Endothelial cell of umbilical vein (primary cell): ENCODE measurements around the gene SYTL2. TPM values are rescaled to one million over a fixed set of nuclear protein-coding genes. Genes with fewer than 3 reads are reported as not detected.

Source experiments
- BruUV-seq: library from RNA; stranded (reverse); fragments of 400-500 nt; replicated peaks from 2 replicates; lab custom pipeline; 2021; lab: Mats Ljungman, UMichigan
- CTCF ChIA-PET: fragments of 300-600, 350-600 bp; sonication (Branson Sonifier 250); formaldehyde crosslinking; loops from one replicate; lab custom pipeline; 2021; ENCODE audit warnings: antibody characterized with exemption, inconsistent platforms; lab: Charles Lee
- POLR2A ChIA-PET: fragments of 300-600, 350-600 bp; sonication (Branson Sonifier 250); formaldehyde crosslinking; loops from one replicate; lab custom pipeline; 2021; ENCODE audit warnings: antibody characterized with exemption, inconsistent platforms; lab: Charles Lee
- DNase-seq: peaks from one replicate; pipeline ENCODE4 v3.0.0-alpha.2; 2011; ENCODE audit warnings: low read depth, low spot score
- FAIRE-seq: peaks from 2 replicates; lab custom pipeline; 2011; peaks lifted over from hg19 to GRCh38; lab: Jason Lieb, UNC
- H2AFZ ChIP-seq: 2 replicates; pipeline ENCODE4 v1.6.0; 2012; ENCODE audit warnings: low read depth, low read length, control low read depth, inconsistent platforms
- H3K27ac ChIP-seq: 2 replicates; pipeline ENCODE4 v1.5.1; 2011; ENCODE audit warnings: low read depth, mild to moderate bottlenecking, control low read depth, low read length, moderate library complexity; ENCODE audit not compliant: insufficient read depth
- H3K27me3 ChIP-seq, 2 experiments: 2 replicates each; pipeline versions ENCODE4 v1.6.0 to v1.6.1; 2011; ENCODE audit warnings: low read length in 2 of 2, mixed read lengths in 1 of 2; ENCODE audit not compliant: control insufficient read depth in 2 of 2, insufficient read depth in 2 of 2
- H3K36me3 ChIP-seq, 2 experiments: 2 replicates in 1 of 2; 3 replicates in 1 of 2; pipeline ENCODE4 v1.5.1; 2011; ENCODE audit warnings: low read length in 2 of 2, mild to moderate bottlenecking in 1 of 2, moderate library complexity in 1 of 2; ENCODE audit not compliant: control insufficient read depth in 2 of 2, insufficient read depth in 2 of 2; ENCODE audit errors: extremely low read depth in 1 of 2
- H3K4me1 ChIP-seq: 3 replicates; pipeline ENCODE4 v1.5.1; 2011; ENCODE audit warnings: mild to moderate bottlenecking, low read length; ENCODE audit not compliant: control insufficient read depth, insufficient read depth; ENCODE audit errors: extremely low read depth
- H3K4me2 ChIP-seq: 2 replicates; pipeline ENCODE4 v1.6.1; 2011; ENCODE audit warnings: low read length, control low read depth, mixed read lengths; ENCODE audit not compliant: insufficient read depth
- H3K4me3 ChIP-seq, 3 experiments: fragments of 200-600 bp in 1 of 3; sonication (generic), shearing (Covaris generic) in 1 of 3; replicated peaks in 1 of 3; 2 replicates each; pipeline ENCODE4 v1.5.1; 2011 to 2016; ENCODE audit warnings: control low read depth in 3 of 3, low read length in 3 of 3, mild to moderate bottlenecking in 2 of 3, inconsistent platforms in 1 of 3, low read depth in 1 of 3, moderate library complexity in 1 of 3; ENCODE audit not compliant: insufficient read depth in 1 of 3
- H3K79me2 ChIP-seq: 2 replicates; pipeline ENCODE4 v1.6.0; 2012; ENCODE audit warnings: low read length, inconsistent platforms; ENCODE audit not compliant: control insufficient read depth, insufficient read depth
- H3K9ac ChIP-seq: replicated peaks from 2 replicates; pipeline ENCODE3; 2011; ENCODE audit warnings: low read length, control low read depth; ENCODE audit not compliant: insufficient read depth; ENCODE audit errors: extremely low read depth
- H3K9me1 ChIP-seq: replicated peaks from 3 replicates; pipeline ENCODE4 v1.6.0; 2011; ENCODE audit warnings: mild to moderate bottlenecking, low read length; ENCODE audit not compliant: control insufficient read depth, insufficient read depth; ENCODE audit errors: extremely low read depth
- H3K9me3 ChIP-seq: replicated peaks from 2 replicates; pipeline ENCODE4 v1.5.1; 2012; ENCODE audit warnings: low read length, inconsistent platforms; ENCODE audit not compliant: control insufficient read depth, insufficient read depth
- H4K20me1 ChIP-seq: replicated peaks from 2 replicates; pipeline ENCODE3; 2011; ENCODE audit warnings: mild to moderate bottlenecking, low read length; ENCODE audit not compliant: control insufficient read depth, insufficient read depth; ENCODE audit errors: extremely low read depth
- CTCF ChIP-seq, 2 donors: IDR thresholded peaks; 1 replicate in 1 of 2; 2 replicates in 1 of 2; pipeline ENCODE4 v1.5.1; 2011; ENCODE audit warnings: low read length in 2 of 2, mild to moderate bottlenecking in 2 of 2, moderate library complexity in 2 of 2, control low read depth in 1 of 2, inconsistent platforms in 1 of 2, low read depth in 1 of 2; ENCODE audit not compliant: insufficient read depth in 1 of 2; ENCODE audit errors: extremely low read depth in 1 of 2
- EZH2 ChIP-seq: IDR thresholded peaks from 2 replicates; pipeline ENCODE4 v1.6.1; 2012; ENCODE audit warnings: borderline replicate concordance, low read depth, mild to moderate bottlenecking, moderate library complexity, low read length, inconsistent platforms; ENCODE audit not compliant: severe bottlenecking
- GATA2 ChIP-seq: IDR thresholded peaks from 2 replicates; pipeline ENCODE4 v1.7.0; 2011; ENCODE audit warnings: low read depth, mild to moderate bottlenecking, moderate library complexity, mixed read lengths, low read length; ENCODE audit not compliant: insufficient read length, insufficient read depth
- JUN ChIP-seq: IDR thresholded peaks from 2 replicates; pipeline ENCODE4 v1.6.1; 2011; ENCODE audit warnings: borderline replicate concordance, low read depth; ENCODE audit not compliant: insufficient read length, insufficient read depth
- MAX ChIP-seq: IDR thresholded peaks from 2 replicates; pipeline ENCODE4 v1.6.1; 2011; ENCODE audit not compliant: insufficient read depth, insufficient read length
- MYC ChIP-seq: IDR thresholded peaks from one replicate; pipeline ENCODE4 v1.6.1; 2011; ENCODE audit warnings: mild to moderate bottlenecking, low read depth, low read length
- POLR2A ChIP-seq: IDR thresholded peaks from 2 replicates; pipeline ENCODE4 v1.6.1; 2012; ENCODE audit warnings: low read depth, mild to moderate bottlenecking, control low read depth, low read length
- POLR2AphosphoS5 ChIP-seq: IDR thresholded peaks from 2 replicates; pipeline ENCODE4 v1.6.1; 2012; ENCODE audit warnings: low read depth, mild to moderate bottlenecking, control low read depth, low read length, moderate library complexity; ENCODE audit not compliant: insufficient read depth
- dilution Hi-C: fragments of 300-500 bp; cut with MboI; formaldehyde crosslinking; loops from one replicate; pipeline ENCODE4 v1.15.0; 2019; ENCODE audit warnings: low sequenced_read_pairs; ENCODE audit not compliant: extremely low pct_ligation_motif_present
- intact Hi-C: fragments of 100-400 bp; cut with micrococcal nuclease; formaldehyde crosslinking; loops from one replicate; pipeline ENCODE4 v1.10.0; 2022
- polyA plus RNA-seq, 4 experiments: library from polyadenylated mRNA; depleted of rRNA in 3 of 4; stranded (reverse) in 3 of 4; unstranded in 1 of 4; fragments of >200 nt; gene quantifications; 2 replicates each; pipeline versions ENCODE4 v1.2.1 to v1.2.3, GENCODE V29; 2011 to 2012; ENCODE audit warnings: missing spikeins in 1 of 4
- total RNA-seq: library from RNA; stranded (reverse); gene quantifications from 2 replicates; pipeline ENCODE4 v1.2.3, GENCODE V29; 2021

The SYTL2 gene
- total and polyA plus RNA-seq, 2 donors (not counting 3 experiments of a cell fraction or from before 2014, with no cell fraction given) = 1.4 to 2.4 TPM

GRCh38 chr11:85795712-85796487 is 15.0 kb downstream of the SYTL2 start:
- POLR2A ChIA-PET = no interaction called here
- Histone ChIP-seq H3K9me3 (no peaks in the 10 kb centered on the region), H2AFZ (no peak overlapping the region), H4K20me1 (no peaks in the 10 kb centered on the region), H3K27me3 (peaks cover 4 to 14% of the 10 kb centered on the region in 2 experiments), H3K4me3 (no peak overlapping the region), H3K36me3 (no peaks in the 10 kb centered on the region), H3K9me1 (no peaks in the 10 kb centered on the region), H3K27ac (no peak overlapping the region), H3K4me1 (no peaks in the 10 kb centered on the region), H3K79me2 (no peaks in the 10 kb centered on the region), H3K9ac (no peak overlapping the region), H3K4me2 (no peak overlapping the region)
- no peak for TF ChIP-seq GATA2
- TF ChIP-seq EZH2 = no peak
- no peak for TF ChIP-seq MAX
- TF ChIP-seq POLR2AphosphoS5 = no peak
- no peak for TF ChIP-seq MYC
- no peak for TF ChIP-seq CTCF (IDR thresholded peaks at IDR 0.05; ENCODE audit: extremely low read depth in 1 of 2, insufficient read depth in 1 of 2, low read depth in 1 of 2, low read length in 2 of 2)
- TF ChIP-seq POLR2A = no peak
- TF ChIP-seq JUN = no peak
- no TSS peak for BruUV-seq
- intact Hi-C loops = loop anchor here (5.0 kb wide), 1 partner anchor 39 kb away; no protein-coding TSS in a partner anchor
- CTCF ChIA-PET = interaction anchor here (0.7 to 1.3 kb wide), 4 partner anchors 9 to 20 kb away, joined by 3 to 6 read pairs (median 3); no protein-coding TSS in a partner anchor
- DNase-seq (no peak), FAIRE-seq (no peak)
- dilution Hi-C loops = no loop called here
